T-helper 2 cell (primary cell): ENCODE results near the gene SLC31A2.

Experiments used
- DNase-seq, 5 experiments: peaks; one replicate each; pipeline versions ENCODE4 v3.0.0 to v3.0.0-alpha.2; 2012 to 2022

SLC31A2 gene

DNA sequence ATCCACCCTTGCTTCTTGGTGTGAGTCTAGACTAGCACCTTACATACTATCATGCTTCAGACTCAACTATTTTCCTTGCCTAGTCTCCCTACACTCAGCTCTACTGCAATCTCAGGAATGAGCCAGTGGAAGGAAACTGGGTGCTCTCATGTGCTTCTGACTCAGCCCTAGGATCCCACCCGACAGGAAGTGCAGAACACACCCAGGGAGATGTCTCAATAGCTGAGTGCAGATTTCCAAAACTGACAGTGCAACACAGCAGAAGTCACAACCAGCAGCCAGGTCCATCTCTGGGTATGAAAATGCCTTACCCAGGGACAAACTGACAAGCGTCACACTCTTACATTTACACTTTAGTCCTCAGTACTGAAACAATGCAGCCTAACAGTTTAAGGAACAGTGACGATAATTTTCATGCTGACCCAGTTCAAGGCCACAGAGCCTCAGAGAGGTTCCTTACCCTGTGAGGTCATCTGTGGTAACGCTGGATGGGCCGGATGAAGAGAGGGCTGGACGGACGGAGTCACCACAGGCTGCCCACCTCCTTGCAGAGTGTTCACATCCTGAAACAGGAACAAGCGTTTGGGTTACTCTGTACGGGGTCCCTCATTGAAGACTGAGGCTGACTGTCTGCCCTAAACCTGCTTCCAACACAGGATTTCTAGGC lies 37.3 kb downstream of the SLC31A2 start:
- DNase-seq: no peak

GRCh38 chr9:113192455-113192854 lies 41.6 kb downstream of the SLC31A2 start:
- DNase-seq: no peak

GRCh38 chr9:113199683-113200329 lies 49.0 kb downstream of the SLC31A2 start:
- no peak for DNase-seq

DNA sequence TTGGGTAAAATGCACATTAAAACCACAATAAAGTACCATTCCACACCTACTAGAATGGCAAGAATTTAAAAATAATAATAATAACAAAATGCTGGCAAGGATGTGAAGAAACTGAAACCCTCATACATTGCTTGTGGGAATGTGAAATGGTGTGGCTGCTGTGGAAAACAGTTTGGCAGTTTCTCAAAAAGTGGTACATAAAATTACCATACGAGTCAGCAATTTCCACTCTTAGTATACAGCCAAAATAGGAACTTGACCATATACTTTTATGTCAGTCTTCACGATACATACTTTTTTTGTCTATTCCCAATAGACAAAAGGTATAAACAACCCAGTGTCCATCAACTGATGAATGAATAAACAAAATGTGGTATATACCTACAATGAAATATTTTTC lies 54.6 kb downstream of the SLC31A2 start:
- DNase-seq: no peak

GRCh38 chr9:113205861-113206260 lies 55.1 kb downstream of the SLC31A2 start:
- no peak for DNase-seq

DNA sequence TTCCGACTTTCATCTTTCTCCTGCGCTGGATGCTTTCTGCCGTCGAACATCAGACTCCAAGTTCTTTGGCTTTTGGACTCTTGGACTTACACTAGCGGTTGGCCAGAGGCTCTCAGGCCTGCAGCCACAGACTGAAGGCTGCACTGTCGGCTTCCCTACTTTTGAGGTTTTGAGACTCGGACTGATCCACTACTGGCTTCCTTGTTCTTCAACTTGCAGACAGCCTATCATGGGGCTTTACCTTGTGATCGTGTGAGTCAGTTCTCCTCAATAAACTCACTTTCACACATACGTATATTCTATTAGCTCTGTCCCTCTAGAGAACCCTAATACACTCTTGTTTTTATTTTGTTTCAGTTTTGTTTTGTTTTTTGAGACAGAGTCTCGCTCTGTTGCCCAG lies 60.0 kb downstream of the SLC31A2 start:
- no peak for DNase-seq
